NCI-H146 (cell line): ENCODE results near the gene SORCS2.

Experiments
- DNase-seq: peaks from one replicate; lab custom pipeline; 2025; lab: John Stamatoyannopoulos, UW

The SORCS2 gene

DNA sequence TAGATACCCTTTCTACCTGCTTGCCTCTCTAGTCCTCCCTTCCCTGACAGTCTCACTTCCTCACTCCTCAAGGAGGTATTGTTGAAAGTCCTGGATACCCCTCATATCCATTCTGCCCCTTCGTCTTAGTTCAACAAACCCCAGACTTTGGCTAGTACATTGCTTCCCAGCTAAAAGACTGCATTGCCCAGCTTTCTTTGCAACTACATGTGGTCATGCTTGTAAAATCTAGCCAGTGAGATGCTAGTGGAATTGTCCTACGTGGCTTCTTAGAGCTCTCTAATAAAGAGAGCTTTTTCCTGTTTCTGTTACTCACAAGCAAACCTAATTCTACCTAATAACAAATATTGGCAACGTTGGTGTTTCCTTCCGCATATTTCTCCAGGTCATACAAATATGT is 480.3 kb downstream of the SORCS2 start:
- DNase-seq, result no peak

DNA sequence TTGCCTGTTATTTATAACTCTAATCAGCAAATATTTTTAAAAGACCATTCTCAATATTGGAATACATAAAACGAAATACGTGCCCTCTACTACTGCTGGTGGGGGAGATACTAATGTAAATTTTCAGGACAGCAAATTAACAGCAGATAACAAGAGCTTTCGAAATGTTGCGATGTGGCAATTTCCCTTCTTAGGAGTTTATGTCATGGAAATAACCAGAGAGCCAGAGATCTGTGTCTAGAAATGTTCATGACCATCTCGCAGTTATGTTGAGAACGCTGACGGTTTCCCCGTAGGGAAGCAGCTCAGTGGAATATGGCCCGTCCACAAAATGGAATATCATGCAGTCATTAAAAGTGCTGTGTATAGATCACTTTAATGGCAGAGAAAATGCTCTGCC is 480.8 kb downstream of the SORCS2 start:
- DNase-seq, result no peak

DNA sequence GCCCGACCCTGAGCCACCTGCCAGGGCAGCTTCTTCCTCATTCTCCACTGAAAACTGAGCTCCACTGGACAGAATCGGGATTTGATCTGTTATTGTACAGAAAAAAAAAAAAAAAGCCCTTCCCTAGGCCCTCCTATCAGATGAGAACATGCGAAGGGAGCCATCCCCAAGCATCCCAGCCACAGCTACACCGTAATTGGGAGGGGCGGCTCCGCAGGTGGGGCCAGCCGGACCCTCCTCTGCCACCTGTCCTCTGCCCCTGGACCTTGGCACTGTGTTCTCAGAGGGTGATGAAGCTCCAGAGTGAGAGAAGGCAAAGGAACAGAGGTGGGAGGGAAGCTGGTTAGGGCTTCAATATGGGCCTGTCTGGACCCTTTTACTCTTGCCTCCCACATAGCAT is 482.4 kb downstream of the SORCS2 start:
- no peak for DNase-seq

DNA sequence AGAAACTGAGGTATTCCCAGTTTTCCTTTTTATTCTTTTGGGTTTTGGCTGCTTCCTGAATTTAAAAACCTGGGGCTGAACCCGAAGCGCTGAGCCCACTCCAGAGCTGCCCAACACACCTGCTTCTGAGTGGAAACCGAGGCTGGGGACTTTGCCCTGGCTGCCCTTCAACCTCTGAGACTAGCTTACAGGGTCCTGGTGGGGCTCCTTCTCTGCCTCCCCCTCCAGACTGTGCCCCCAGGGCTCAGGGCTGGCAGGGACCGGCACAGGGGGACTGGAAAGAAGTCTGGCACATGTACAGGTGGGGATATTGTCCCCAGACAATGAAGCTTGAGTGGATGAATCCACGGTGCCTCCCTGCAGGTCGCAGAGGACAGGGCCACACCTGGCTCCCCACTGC is 482.8 kb downstream of the SORCS2 start:
- no peak for DNase-seq

DNA sequence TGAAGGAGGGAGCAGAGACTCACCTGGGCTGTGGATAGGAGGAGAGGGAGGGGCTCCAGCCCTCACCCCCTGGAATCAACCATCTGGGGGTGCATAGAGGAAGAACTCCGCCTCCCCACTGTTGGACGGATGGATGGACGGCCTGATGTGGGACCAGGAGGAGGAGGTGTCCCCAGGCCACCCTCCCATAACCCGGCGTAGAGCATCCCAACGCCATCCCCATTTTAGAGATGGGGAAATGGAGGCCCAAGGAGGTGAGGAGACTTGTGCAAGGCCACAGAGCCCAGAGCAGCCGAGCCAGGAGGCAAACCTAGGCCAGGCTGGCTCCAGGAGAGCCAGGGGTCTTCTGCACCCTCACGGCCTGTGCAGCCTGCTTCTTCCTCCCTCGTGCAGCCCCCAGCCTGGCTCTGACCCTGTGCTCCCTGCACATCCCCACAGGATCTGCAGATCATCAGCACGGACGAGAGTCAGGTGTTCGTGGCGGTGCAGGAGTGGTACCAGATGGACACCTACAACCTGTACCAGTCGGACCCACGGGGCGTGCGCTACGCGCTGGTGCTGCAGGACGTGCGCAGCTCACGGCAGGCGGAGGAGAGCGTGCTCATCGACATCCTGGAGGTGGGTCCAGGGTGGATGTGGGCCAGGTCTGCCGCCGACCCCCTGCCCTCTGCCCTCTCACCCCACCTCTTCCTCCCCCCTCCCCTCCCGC is 483.4 kb downstream of the SORCS2 start:
- DNase-seq, result no peak

- no peak for DNase-seq
Observed at GRCh38 chr4:7676398-7676922, 484.1 kb downstream of the SORCS2 start.

DNA sequence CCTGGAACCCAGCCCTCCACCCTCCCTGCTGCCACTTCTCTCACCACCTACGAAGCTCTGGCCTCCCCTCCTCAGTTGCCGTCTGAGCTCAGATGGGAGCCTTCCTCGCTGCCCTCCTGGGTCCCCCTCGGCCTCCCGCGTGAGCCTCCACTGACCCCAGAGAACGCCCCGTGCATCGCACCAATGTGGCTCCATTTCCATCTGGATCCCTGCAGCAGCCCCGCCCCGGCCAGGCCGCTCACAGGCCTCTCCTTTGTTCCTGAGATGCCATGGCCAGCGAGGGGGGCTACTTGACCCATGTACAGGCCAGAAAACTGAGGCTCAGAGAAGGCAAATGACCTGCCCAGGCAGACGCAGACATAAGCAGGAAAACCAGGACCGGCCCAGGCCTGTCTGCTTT is 484.7 kb downstream of the SORCS2 start:
- no peak for DNase-seq

GRCh38 chr4:7677799-7678301 is 485.5 kb downstream of the SORCS2 start:
- DNase-seq, result no peak

GRCh38 chr4:7678318-7678852 is 486.0 kb downstream of the SORCS2 start:
- no peak for DNase-seq

- DNase-seq, result no peak
Observed at GRCh38 chr4:7679406-7680040, 487.2 kb downstream of the SORCS2 start.

GRCh38 chr4:7680106-7680505 is 487.8 kb downstream of the SORCS2 start:
- no peak for DNase-seq

- DNase-seq, result no peak
Observed at GRCh38 chr4:7680731-7681130, 488.4 kb downstream of the SORCS2 start.

GRCh38 chr4:7683126-7683703 is 490.9 kb downstream of the SORCS2 start:
- DNase-seq, result no peak

- no peak for DNase-seq
Observed at GRCh38 chr4:7684294-7684693, 492.0 kb downstream of the SORCS2 start.

DNA sequence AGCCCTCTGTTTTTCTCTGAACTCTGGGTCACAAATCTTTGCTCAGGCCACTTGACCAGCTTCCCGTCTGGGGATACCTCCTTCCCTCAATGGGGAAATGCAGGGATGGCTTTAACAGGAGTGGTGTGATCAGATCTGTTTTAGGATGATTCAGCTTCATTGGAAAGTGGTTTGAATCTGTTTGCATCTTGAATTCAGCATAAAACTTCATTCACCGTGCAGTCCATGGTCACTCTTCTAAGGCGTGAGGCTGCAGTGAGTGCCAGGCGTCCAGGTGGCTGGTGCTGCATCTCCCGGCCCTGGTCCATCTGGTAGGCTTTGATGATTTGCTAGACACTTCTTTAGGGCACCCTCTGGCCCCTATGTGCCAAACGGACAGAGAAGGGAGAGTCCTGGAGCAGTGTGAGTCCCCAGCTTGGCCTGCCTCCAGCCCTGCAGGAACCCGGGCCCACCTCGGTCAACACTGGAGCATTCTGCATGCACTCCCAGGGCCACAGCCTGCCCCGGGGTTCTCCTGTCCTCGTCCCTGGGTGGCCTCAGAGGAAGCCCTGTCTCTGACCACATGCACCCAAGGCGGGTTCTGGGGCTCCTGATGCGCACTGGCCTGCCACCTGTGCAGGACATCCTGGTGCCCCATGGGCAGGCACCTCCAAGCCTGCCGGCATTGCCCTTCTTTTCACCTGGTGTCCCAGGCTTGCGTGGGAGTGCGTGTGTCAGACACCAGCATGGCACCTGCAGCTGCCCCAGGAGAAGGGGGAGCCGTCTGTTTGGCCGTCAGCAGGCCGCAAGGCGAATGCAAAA is 493.9 kb downstream of the SORCS2 start:
- DNase-seq, result no peak

DNA sequence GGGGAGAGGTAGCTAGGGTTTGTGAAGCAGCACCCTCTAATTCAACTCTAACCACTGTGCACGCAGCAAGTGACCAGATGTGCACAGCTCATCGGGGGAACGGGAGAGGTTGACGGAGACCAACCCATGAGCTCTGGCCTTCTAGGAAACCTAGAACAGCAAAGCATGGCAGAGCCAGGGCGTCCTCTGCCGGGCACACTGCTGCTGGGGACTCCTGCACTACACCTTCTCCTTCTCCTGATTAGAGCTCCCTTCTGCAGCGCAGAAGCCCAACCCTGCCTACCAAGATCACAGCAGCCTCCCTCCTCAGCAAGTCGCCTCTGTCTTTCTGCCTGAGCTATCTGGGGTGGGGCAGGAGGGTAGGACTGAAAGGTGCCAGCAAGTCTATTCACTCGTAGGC is 494.7 kb downstream of the SORCS2 start:
- no peak for DNase-seq

DNA sequence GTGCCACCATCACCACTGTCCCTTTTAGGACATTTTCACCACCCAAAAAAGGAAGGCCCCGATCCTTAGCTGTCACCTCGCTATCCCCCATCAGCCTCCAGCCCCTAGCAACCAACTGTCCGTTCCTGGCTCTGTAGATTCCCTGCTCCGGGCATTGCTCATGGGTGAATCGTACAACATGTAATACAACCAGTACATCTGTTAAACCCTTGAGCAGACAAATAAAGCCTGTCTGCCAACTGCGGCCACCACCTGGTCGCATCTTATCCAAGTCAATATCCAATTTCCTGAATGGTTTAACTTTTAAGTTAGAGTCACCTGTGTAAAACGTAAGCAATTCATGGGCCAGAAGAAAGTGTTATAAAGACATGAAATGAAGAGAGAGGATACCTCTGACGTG is 495.5 kb downstream of the SORCS2 start:
- no peak for DNase-seq

- DNase-seq, result no peak
Observed at GRCh38 chr4:7689773-7690693, 497.7 kb downstream of the SORCS2 start.

DNA sequence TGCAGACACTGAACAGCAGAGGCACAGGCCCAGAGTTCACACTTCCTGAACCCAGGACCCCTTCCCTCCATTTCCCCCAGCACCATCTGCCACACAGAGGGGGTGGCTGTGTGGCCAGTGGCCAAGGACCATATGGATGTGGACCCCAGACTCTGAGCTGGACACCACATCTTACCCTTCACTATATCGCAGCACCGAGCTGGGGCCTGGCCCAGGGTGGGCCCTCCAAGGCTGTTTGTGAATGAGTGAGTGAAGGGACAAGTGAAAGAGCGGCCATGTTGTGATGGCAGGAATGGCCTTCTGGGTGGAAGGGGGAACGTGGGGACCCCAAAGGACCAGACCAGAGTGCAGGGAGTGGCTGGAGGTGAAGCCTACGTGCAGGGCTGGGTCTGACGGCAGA is 498.7 kb downstream of the SORCS2 start:
- DNase-seq, result no peak

- no peak for DNase-seq
Observed at GRCh38 chr4:7691982-7692381, 499.6 kb downstream of the SORCS2 start.
